HCT116 (cell line): ENCODE data around the gene NCKAP5. TPM values are rescaled to one million over a fixed set of nuclear protein-coding genes. Genes with fewer than 3 reads are reported as not detected.

Experiments
- ATAC-seq: fragments of 200-7000 bp; cut with Tn5 transposase; 2 replicates; pipeline ENCODE4 v1.9.1; 2020; ENCODE audit warnings: mild to moderate bottlenecking, moderate library complexity
- BruUV-seq: library from RNA; stranded (reverse); fragments of 400-500 nt; replicated peaks from 2 replicates; lab custom pipeline; 2021; lab: Mats Ljungman, UMichigan
- CTCF ChIA-PET: fragments of 300-600 bp; sonication (Branson Sonifier 250); formaldehyde crosslinking; loops from one replicate; lab custom pipeline; 2021; ENCODE audit warnings: antibody characterized with exemption; lab: Charles Lee
- POLR2A ChIA-PET: fragments of 300-600, 350-600 bp; sonication (Branson Sonifier 250); formaldehyde crosslinking; loops from one replicate; lab custom pipeline; 2021; ENCODE audit warnings: antibody characterized with exemption; lab: Charles Lee
- RAD21 ChIA-PET, 2 experiments: fragments of 300-600 bp; sonication (Branson Sonifier 250); formaldehyde crosslinking; loops; one replicate each; lab custom pipeline; 2023; ENCODE audit warnings: low total read pairs in 2 of 2; ENCODE audit not compliant: uncharacterized antibody in 2 of 2, unreplicated experiment in 2 of 2, low non-redundant PET in 1 of 2; lab: Charles Lee
- DNase-seq: peaks from one replicate; pipeline ENCODE4 v3.0.0-alpha.2; 2010; ENCODE audit warnings: low read depth, low spot score
- H2AFZ ChIP-seq: fragments of 200-600 bp; shearing (Covaris generic), sonication (generic); 2 replicates; pipeline ENCODE4 v1.6.1; 2017; ENCODE audit warnings: low read depth, mixed run types, mixed read lengths, antibody characterized with exemption, low read length; ENCODE audit not compliant: poor library complexity, severe bottlenecking
- H3K27ac ChIP-seq: 2 replicates; pipeline ENCODE4 v1.5.1; 2012; ENCODE audit warnings: low read depth, low read length
- H3K27me3 ChIP-seq: fragments of 200-600 bp; sonication (generic); 2 replicates; pipeline ENCODE4 v1.6.1; 2016; ENCODE audit warnings: mixed run types, low read length, mixed read lengths; ENCODE audit not compliant: insufficient read depth
- H3K36me3 ChIP-seq, 2 experiments: fragments of 200-500 bp in 1 of 2; fragments of 200-600 bp in 1 of 2; sonication (Bioruptor generic) in 1 of 2; sonication (generic) in 1 of 2; 2 replicates each; pipeline versions ENCODE4 v1.5.1 to v1.6.1; 2014 to 2016; ENCODE audit warnings: low read length in 2 of 2, inconsistent platforms in 1 of 2, mixed read lengths in 1 of 2, mixed run types in 1 of 2; ENCODE audit not compliant: insufficient read depth in 2 of 2, control insufficient read depth in 1 of 2
- H3K4me1 ChIP-seq, 2 experiments: fragments of 200-600 bp in 1 of 2; sonication (generic) in 1 of 2; 2 replicates each; pipeline versions ENCODE4 v1.5.1 to v1.6.1; 2012 to 2017; ENCODE audit warnings: low read length in 2 of 2, inconsistent platforms in 1 of 2, mild to moderate bottlenecking in 1 of 2, mixed read lengths in 1 of 2, mixed run types in 1 of 2, moderate library complexity in 1 of 2; ENCODE audit not compliant: insufficient read depth in 2 of 2, control insufficient read depth in 1 of 2
- H3K4me2 ChIP-seq: fragments of 200-600 bp; sonication (generic); 2 replicates; pipeline ENCODE4 v1.6.1; 2017; ENCODE audit warnings: mixed run types, low read length, mixed read lengths
- H3K4me3 ChIP-seq, 2 experiments: fragments of 200-600 bp in 1 of 2; sonication (generic) in 1 of 2; replicated peaks in 1 of 2; 2 replicates each; pipeline ENCODE4 v1.5.1; 2011 to 2016; ENCODE audit warnings: low read length in 2 of 2, control low read depth in 1 of 2, low read depth in 1 of 2, mild to moderate bottlenecking in 1 of 2, mixed read lengths in 1 of 2, mixed run types in 1 of 2
- H3K79me2 ChIP-seq: fragments of 200-600 bp; sonication (generic); 2 replicates; pipeline ENCODE4 v1.6.1; 2017; ENCODE audit warnings: mild to moderate bottlenecking, mixed run types, low read length, moderate library complexity, mixed read lengths; ENCODE audit not compliant: insufficient read depth
- H3K9ac ChIP-seq: fragments of 200-600 bp; sonication (generic); 2 replicates; pipeline ENCODE4 v1.6.1; 2016; ENCODE audit warnings: low read length, mixed read lengths
- H3K9me2 ChIP-seq: fragments of 200-600 bp; sonication (generic), shearing (Covaris generic); 2 replicates; pipeline ENCODE4 v1.6.1; 2017; ENCODE audit warnings: mixed run types, mild to moderate bottlenecking, moderate library complexity; ENCODE audit not compliant: insufficient read depth
- H3K9me3 ChIP-seq, 2 experiments: fragments of 200-500 bp in 1 of 2; fragments of 200-600 bp in 1 of 2; sonication (Bioruptor generic) in 1 of 2; sonication (generic) in 1 of 2; 2 replicates each; pipeline ENCODE4 v1.6.1; 2014 to 2017; ENCODE audit warnings: low read length in 2 of 2, mixed read lengths in 2 of 2, inconsistent platforms in 1 of 2, low read depth in 1 of 2, mild to moderate bottlenecking in 1 of 2, mixed run types in 1 of 2, moderate library complexity in 1 of 2; ENCODE audit not compliant: control insufficient read depth in 1 of 2, insufficient read depth in 1 of 2
- H4K20me1 ChIP-seq: fragments of 200-600 bp; sonication (generic), shearing (Covaris generic); 2 replicates; pipeline ENCODE4 v1.6.1; 2017; ENCODE audit warnings: mixed run types, mild to moderate bottlenecking, moderate library complexity; ENCODE audit not compliant: insufficient read depth
- ATF3 ChIP-seq: IDR thresholded peaks from 2 replicates; pipeline ENCODE4 v1.6.1; 2012
- CBX3 ChIP-seq: IDR thresholded peaks from 2 replicates; pipeline ENCODE4 v1.6.1; 2012; ENCODE audit warnings: low read depth
- CEBPB ChIP-seq: IDR thresholded peaks from 2 replicates; pipeline ENCODE4 v1.6.1; 2012; ENCODE audit warnings: low read depth
- CTCF ChIP-seq, 3 experiments: fragments of 200-600 bp in 1 of 3; sonication (generic) in 1 of 3; IDR thresholded peaks in 2 of 3; conservative IDR thresholded peaks in 1 of 3; 2 replicates each; pipeline ENCODE4 v1.5.1; 2012 to 2017; ENCODE audit warnings: low read depth in 2 of 3, low read length in 2 of 3, antibody characterized with exemption in 1 of 3, borderline replicate concordance in 1 of 3, control low read depth in 1 of 3, mild to moderate bottlenecking in 1 of 3, mixed read lengths in 1 of 3, mixed run types in 1 of 3, moderate library complexity in 1 of 3; ENCODE audit not compliant: insufficient read depth in 1 of 3
- FOSL1 ChIP-seq: IDR thresholded peaks from 2 replicates; pipeline ENCODE4 v1.6.1; 2012; ENCODE audit warnings: low read depth
- JUND ChIP-seq: IDR thresholded peaks from 2 replicates; pipeline ENCODE4 v1.6.1; 2012
- MAX ChIP-seq: IDR thresholded peaks from 2 replicates; pipeline ENCODE4 v1.6.1; 2012
- POLR2A ChIP-seq: IDR thresholded peaks from 2 replicates; pipeline ENCODE4 v1.7.0; 2011; ENCODE audit warnings: borderline replicate concordance; ENCODE audit not compliant: insufficient read depth, insufficient read length; ENCODE audit errors: extremely low read depth
- SP1 ChIP-seq: IDR thresholded peaks from 2 replicates; pipeline ENCODE4 v1.6.1; 2012; ENCODE audit warnings: low read depth
- intact Hi-C: fragments of 100-400 bp; cut with micrococcal nuclease; formaldehyde crosslinking; loops from 2 replicates; pipeline ENCODE4 v1.10.0; 2022
- total RNA-seq: library from RNA; stranded (reverse); gene quantifications from one replicate; pipeline ENCODE4 v1.2.1, GENCODE V29; 2021; ENCODE audit not compliant: unreplicated experiment

The NCKAP5 gene
- total RNA-seq, 1 experiment from 2014 or later = 0.30 TPM

- Histone ChIP-seq H2AFZ (no peak overlapping the region), H3K36me3 (no peaks in the 10 kb centered on the region), H3K4me2 (no peak overlapping the region), H3K79me2 (no peaks in the 10 kb centered on the region), H3K9me3 (no peaks in the 10 kb centered on the region), H3K9ac (no peak overlapping the region), H4K20me1 (no peaks in the 10 kb centered on the region), H3K27ac (no peak overlapping the region), H3K4me3 (no peak overlapping the region), H3K27me3 (no peaks in the 10 kb centered on the region), H3K4me1 (no peaks in the 10 kb centered on the region), H3K9me2 (no peaks in the 10 kb centered on the region)
- ATAC-seq (peak; percentile 46; the same call in 1 of the 2 replicates), DNase-seq (peak; percentile 56)
- no TSS peak for BruUV-seq
- ChIA-PET POLR2A (no interaction called here), CTCF (no interaction called here), RAD21 (no interaction called here)
- intact Hi-C loops = no loop called here
- TF ChIP-seq CEBPB (peak; percentile 65; the same call in 1 of the 2 replicates), CTCF (IDR thresholded peaks at IDR 0.05 in 2 of 3, conservative IDR thresholded peaks at IDR 0.05 in 1 of 3; ENCODE audit: borderline replicate concordance in 1 of 3, insufficient read depth in 1 of 3, low read depth in 2 of 3, low read length in 2 of 3) (no peak), ATF3 (peak; percentile 46), JUND (peak; percentile 55), CBX3 (peak; percentile 63), SP1 (peak; percentile 39; the same call in 1 of the 2 replicates), MAX (0 out of 2 replicates have a peak, but pooled peaks have one; percentile 22), POLR2A (no peak), FOSL1 (peak; percentile 73)
These were observed 367.4 kb downstream of the NCKAP5 start for GRCh38 chr2:133200684-133201421.
